Measurements from ENCODE around the gene SNURF.
"Not testable (repeated sequence)": the region's sequence is repeated elsewhere in the genome, so short reads cannot be mapped to it uniquely, and the experiment has no call there.

Gene SNURF

GRCh38 chr15:24954783-24955530 is at the start of gene SNURF, which contains the start of gene SNRPN:
Gene SNURF, plus strand, starts transcription at chr15:24954987. Its CDS starts 62 bp downstream, at chr15:24955049.
Gene SNRPN, plus strand, starts transcription at chr15:24954987. Its CDS starts 19,467 bp downstream, at chr15:24974454.
- peak; percentile 5 for DNase-seq

GRCh38 chr15:24916305-24917009 is 38.3 kb upstream of the SNURF start:
- DNase-seq = no peak

- DNase-seq = no peak
Measured at GRCh38 chr15:24917431-24917830, 37.4 kb upstream of the SNURF start.

GRCh38 chr15:24919446-24919845 is 35.3 kb upstream of the SNURF start:
- no peak for DNase-seq

GRCh38 chr15:24922781-24923180 is 32.0 kb upstream of the SNURF start:
- not testable (repeated sequence) for DNase-seq

- DNase-seq = no peak
Measured at GRCh38 chr15:24924153-24924552, 30.6 kb upstream of the SNURF start.

GRCh38 chr15:24924621-24925020 is 30.2 kb upstream of the SNURF start:
- no peak for DNase-seq

GRCh38 chr15:24931874-24932732 is 22.7 kb upstream of the SNURF start:
- DNase-seq = not testable (repeated sequence)

GRCh38 chr15:24933716-24934115 is 21.1 kb upstream of the SNURF start:
- no peak for DNase-seq

GRCh38 chr15:24938224-24938623 is 16.6 kb upstream of the SNURF start:
- not testable (repeated sequence) for DNase-seq

- DNase-seq = no peak
Measured at GRCh38 chr15:24940236-24940635, 14.6 kb upstream of the SNURF start.

GRCh38 chr15:24943361-24943760 is 11.4 kb upstream of the SNURF start:
- DNase-seq = no peak

- no peak for DNase-seq
Measured at GRCh38 chr15:24944954-24945353, 9.8 kb upstream of the SNURF start.

GRCh38 chr15:24945711-24946110 is 9.1 kb upstream of the SNURF start:
- no peak for DNase-seq

GRCh38 chr15:24948495-24948894 is 6.3 kb upstream of the SNURF start:
- DNase-seq = no peak

- no peak for DNase-seq
Measured at GRCh38 chr15:24955531-24955921, 739 bp downstream of the SNURF start.

- DNase-seq = peak; percentile 51
Measured at GRCh38 chr15:24956111-24956838, 1.5 kb downstream of the SNURF start.

GRCh38 chr15:24957691-24958090 is 2.9 kb downstream of the SNURF start:
- DNase-seq = no peak

- DNase-seq = no peak
Measured at GRCh38 chr15:24961967-24962366, 7.2 kb downstream of the SNURF start.

- no peak for DNase-seq
Measured at GRCh38 chr15:24962880-24963279, 8.1 kb downstream of the SNURF start.

- DNase-seq = no peak
Measured at GRCh38 chr15:24966364-24967103, 11.7 kb downstream of the SNURF start.

GRCh38 chr15:24971052-24971451 is 16.3 kb downstream of the SNURF start:
- no peak for DNase-seq
